Large intestine (tissue), 3 donors: ENCODE results near the gene EPHB2. TPM values are rescaled to one million over a fixed set of nuclear protein-coding genes. Genes with fewer than 3 reads are reported as not detected.

Source experiments
- DNase-seq, 2 donors: peaks; one replicate each; pipeline versions ENCODE4 v3.0.0 to v3.0.0-alpha.2; 2013
- H3K27ac ChIP-seq: one replicate; pipeline ENCODE4 v1.5.1; 2013; ENCODE audit warnings: low read length
- H3K27me3 ChIP-seq: 2 replicates; pipeline ENCODE4 v1.6.1; 2013; ENCODE audit warnings: low read length; ENCODE audit not compliant: control insufficient read depth, insufficient read depth
- H3K36me3 ChIP-seq: 2 replicates; pipeline ENCODE4 v1.6.1; 2013; ENCODE audit warnings: low read length; ENCODE audit not compliant: control insufficient read depth, insufficient read depth
- H3K4me1 ChIP-seq: one replicate; pipeline ENCODE4 v1.6.1; 2013; ENCODE audit warnings: low read length; ENCODE audit not compliant: control insufficient read depth, insufficient read depth
- H3K4me3 ChIP-seq: one replicate; pipeline ENCODE4 v1.5.1; 2013; ENCODE audit warnings: low read length
- H3K9me3 ChIP-seq: one replicate; pipeline ENCODE4 v1.6.1; 2013; ENCODE audit warnings: mild to moderate bottlenecking, low read depth, low read length, moderate library complexity; ENCODE audit not compliant: control insufficient read depth
- WGBS: methylation state at CpG from one replicate; pipeline ENCODE4 v1.1.5; 2013; ENCODE audit warnings: low lambda C conversion rate; ENCODE audit not compliant: insufficient coverage; 5-methylcytosine and 5-hydroxymethylcytosine counted together
- polyA plus RNA-seq: library from polyadenylated mRNA; unstranded; fragments of 120-200 nt; gene quantifications from one replicate; pipeline ENCODE4 v1.2.1, GENCODE V29; 2013

The EPHB2 gene
- polyA plus RNA-seq, 1 donor, result 37.6 TPM

GRCh38 chr1:22717037-22717760 is 6.6 kb downstream of the EPHB2 start:
- Histone ChIP-seq H3K9me3 (no peaks in the 10 kb centered on the region), H3K27me3 (no peaks in the 10 kb centered on the region), H3K4me3 (no peak overlapping the region), H3K36me3 (peaks cover 15% of the 10 kb centered on the region), H3K4me1 (peaks cover 49% of the 10 kb centered on the region), H3K27ac (peak overlapping the region; percentile 51)
- 4% methylated on average over 4 of the region's 11 CpGs for WGBS
- peak in 1 of 2 donors; percentile 55 for DNase-seq

GRCh38 chr1:22721122-22721873 is 10.7 kb downstream of the EPHB2 start:
- Histone ChIP-seq H3K36me3 (peaks cover 17% of the 10 kb centered on the region), H3K27ac (no peak overlapping the region), H3K9me3 (no peaks in the 10 kb centered on the region), H3K27me3 (no peaks in the 10 kb centered on the region), H3K4me3 (no peak overlapping the region), H3K4me1 (peaks cover 29% of the 10 kb centered on the region)
- whole genome bisulfite sequencing, result no CpG with 5 or more reads among the region's 10 CpGs
- no peak for DNase-seq

- Histone ChIP-seq H3K4me1 (peaks cover 13% of the 10 kb centered on the region), H3K27me3 (no peaks in the 10 kb centered on the region), H3K4me3 (no peak overlapping the region), H3K36me3 (peaks cover 17% of the 10 kb centered on the region), H3K27ac (no peak overlapping the region), H3K9me3 (no peaks in the 10 kb centered on the region)
- no peak for DNase-seq
- no CpG with 5 or more reads among the region's 26 CpGs for WGBS
These were observed 12.4 kb downstream of the EPHB2 start for GRCh38 chr1:22722901-22723550.

- DNase-seq, result no peak
- H3K4me3 ChIP-seq, result no peak overlapping the region
- peaks cover 7% of the 10 kb centered on the region for H3K4me1 ChIP-seq
- H3K27me3 ChIP-seq, result no peaks in the 10 kb centered on the region
- no peak overlapping the region for H3K27ac ChIP-seq
- WGBS, result 86% methylated on average over 1 of the region's 2 CpGs
- peaks cover 7% of the 10 kb centered on the region for H3K36me3 ChIP-seq
- H3K9me3 ChIP-seq, result no peaks in the 10 kb centered on the region
These were observed 17.2 kb downstream of the EPHB2 start for GRCh38 chr1:22727873-22728272.

DNA sequence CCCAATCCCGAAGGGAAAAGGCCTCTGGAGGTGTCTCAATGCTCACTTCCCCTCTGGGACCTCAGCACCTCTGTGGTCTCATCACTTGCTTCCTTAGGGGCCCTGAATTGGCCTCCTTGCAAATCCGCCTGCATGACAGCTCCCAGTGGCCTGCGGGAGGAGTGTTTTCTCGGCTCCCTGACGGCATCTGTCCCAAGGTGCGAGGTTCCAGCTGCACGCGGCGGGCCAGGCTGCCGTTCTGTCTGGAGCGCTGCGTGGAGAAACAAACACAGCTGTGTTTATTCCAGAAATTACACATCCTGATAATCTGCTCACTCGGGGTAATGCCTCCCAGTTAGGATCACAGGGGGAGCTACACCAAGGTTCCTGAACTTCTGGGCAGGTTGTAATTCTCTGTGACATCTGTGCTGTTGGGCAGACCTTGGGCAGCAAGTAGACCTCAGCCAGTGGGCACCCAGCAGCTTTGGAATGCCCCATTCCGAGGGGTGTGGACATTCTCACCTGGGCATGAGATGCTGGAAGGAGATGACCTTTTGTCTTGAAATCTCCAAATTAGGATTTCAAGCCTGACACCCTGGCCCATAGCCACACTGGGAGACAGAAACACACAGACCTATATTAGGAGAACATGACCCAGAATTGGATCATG is 18.2 kb downstream of the EPHB2 start:
- H3K27me3 ChIP-seq, result no peaks in the 10 kb centered on the region
- H3K4me1 ChIP-seq, result peaks cover 2% of the 10 kb centered on the region
- no peak overlapping the region for H3K4me3 ChIP-seq
- peak in 1 of 2 donors; percentile 46 for DNase-seq
- H3K9me3 ChIP-seq, result no peaks in the 10 kb centered on the region
- H3K36me3 ChIP-seq, result peaks cover 2% of the 10 kb centered on the region
- WGBS, result no CpG with 5 or more reads among the region's 14 CpGs
- H3K27ac ChIP-seq, result no peak overlapping the region

DNA sequence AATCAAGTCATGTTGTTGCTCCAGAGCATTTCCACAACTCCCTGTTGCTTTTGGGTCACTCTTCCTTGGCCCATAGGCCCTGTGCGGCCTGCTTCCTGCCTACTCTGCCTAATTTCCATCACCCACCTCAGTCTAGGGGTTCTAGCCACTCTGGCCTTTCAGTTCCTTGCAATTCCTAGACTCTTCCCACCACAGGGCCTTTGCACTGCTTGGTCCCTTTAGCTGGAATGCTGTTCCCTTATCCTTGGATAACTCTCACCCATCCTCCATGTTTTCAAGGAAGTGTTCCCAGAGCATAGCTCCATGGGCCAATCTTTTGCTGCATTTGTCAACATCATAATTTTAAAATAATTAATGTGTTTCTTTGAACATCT is 18.7 kb downstream of the EPHB2 start:
- peaks cover 2% of the 10 kb centered on the region for H3K4me1 ChIP-seq
- no peaks in the 10 kb centered on the region for H3K9me3 ChIP-seq
- DNase-seq, result no peak
- H3K4me3 ChIP-seq, result no peak overlapping the region
- no peak overlapping the region for H3K27ac ChIP-seq
- peaks cover 2% of the 10 kb centered on the region for H3K36me3 ChIP-seq
- WGBS, result no CpG with 5 or more reads among the region's 1 CpG
- H3K27me3 ChIP-seq, result no peaks in the 10 kb centered on the region

DNA sequence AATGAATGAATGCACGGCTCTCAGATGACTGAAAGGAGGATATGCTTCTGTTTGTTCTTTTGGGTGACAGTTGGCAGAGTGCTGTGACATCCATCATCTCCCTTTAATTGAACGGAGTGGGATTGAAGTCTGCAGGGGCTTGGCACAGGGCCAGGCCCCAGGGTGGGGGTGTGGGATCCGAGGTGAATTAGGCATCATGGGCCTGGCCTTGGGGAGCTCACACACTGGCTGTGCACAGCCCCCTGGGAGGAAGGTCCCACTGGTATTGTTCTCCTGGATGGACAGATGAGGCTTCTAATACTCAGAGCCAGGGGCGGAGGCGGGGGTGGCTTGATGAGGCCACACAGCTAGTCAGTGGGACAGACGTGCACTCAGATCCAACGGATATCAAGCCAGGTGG is 19.3 kb downstream of the EPHB2 start:
- DNase-seq, result no peak
- WGBS, result no CpG with 5 or more reads among the region's 7 CpGs

GRCh38 chr1:22731924-22732720 is 21.5 kb downstream of the EPHB2 start:
- Histone ChIP-seq H3K9me3 (no peaks in the 10 kb centered on the region), H3K27ac (no peak overlapping the region), H3K27me3 (no peaks in the 10 kb centered on the region), H3K4me1 (peaks cover 2% of the 10 kb centered on the region), H3K36me3 (peaks cover 2% of the 10 kb centered on the region), H3K4me3 (no peak overlapping the region)
- no peak for DNase-seq
- WGBS, result no CpG with 5 or more reads among the region's 12 CpGs

More for the DNA sequence above, 19.3 kb downstream of the EPHB2 start:
- Histone ChIP-seq H3K36me3 (peaks cover 2% of the 10 kb centered on the region), H3K4me1 (peaks cover 2% of the 10 kb centered on the region), H3K4me3 (no peak overlapping the region), H3K9me3 (no peaks in the 10 kb centered on the region), H3K27ac (no peak overlapping the region), H3K27me3 (no peaks in the 10 kb centered on the region)

- WGBS, result no CpG with 5 or more reads among the region's 8 CpGs
- no peak overlapping the region for H3K4me3 ChIP-seq
- H3K4me1 ChIP-seq, result no peaks in the 10 kb centered on the region
- H3K9me3 ChIP-seq, result no peaks in the 10 kb centered on the region
- no peak overlapping the region for H3K27ac ChIP-seq
- H3K36me3 ChIP-seq, result no peaks in the 10 kb centered on the region
- no peaks in the 10 kb centered on the region for H3K27me3 ChIP-seq
- DNase-seq, result no peak
These were observed 23.0 kb downstream of the EPHB2 start for GRCh38 chr1:22733643-22734042.
